ENCODE measurements around the gene COL21A1.

GRCh38 chr6:56073761-56074160 is 173.6 kb downstream of the COL21A1 start:
- TF ChIP-seq CTCF (IDR thresholded peaks at IDR 0.05) (no peak), POLR2A (IDR thresholded peaks at IDR 0.05) (no peak)

Data from vagina (tissue), 2 donors.